CD1c-positive myeloid dendritic cell (primary cell): Measurements from ENCODE around the gene KCP.
"Not testable (repeated sequence)": the region's sequence is repeated elsewhere in the genome, so short reads cannot be mapped to it uniquely, and the experiment has no call there.

ENCODE experiments used
- DNase-seq: peaks from one replicate; pipeline ENCODE4 v3.0.0-alpha.2; 2016; ENCODE audit errors: extremely low spot score

The KCP gene

DNA sequence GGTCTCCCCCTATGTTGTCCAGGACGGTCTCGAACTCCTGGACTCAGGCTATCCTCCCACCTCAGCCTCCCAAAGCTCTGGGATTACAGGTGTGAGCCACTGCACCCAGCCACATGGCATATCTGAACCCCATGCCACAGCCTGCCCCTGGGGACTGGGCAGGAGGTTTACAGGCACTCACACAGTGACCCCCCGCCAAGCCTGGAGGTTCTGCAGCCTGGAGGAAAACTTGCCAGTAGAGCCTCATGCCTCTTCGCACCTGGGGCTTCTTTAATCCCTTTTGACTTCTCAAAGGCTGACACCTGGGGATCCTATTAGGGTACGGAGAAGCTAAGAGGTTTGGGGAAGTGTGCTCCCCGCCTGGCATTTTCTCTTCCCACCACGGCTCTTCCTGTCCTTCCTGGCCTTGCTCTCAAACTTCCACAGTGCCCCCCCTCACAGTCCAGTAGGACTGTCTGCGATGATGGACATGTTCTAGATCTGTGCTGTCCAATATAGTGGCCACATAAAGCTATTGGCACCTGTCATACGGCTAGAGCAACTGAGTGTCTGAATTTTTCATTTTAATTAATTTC, 11.4 kb upstream of the KCP start:
- no peak for DNase-seq

- no peak for DNase-seq
Measured at GRCh38 chr7:128920913-128921582, 10.5 kb upstream of the KCP start.

GRCh38 chr7:128919881-128920799, 9.6 kb upstream of the KCP start:
- DNase-seq: no peak

DNA sequence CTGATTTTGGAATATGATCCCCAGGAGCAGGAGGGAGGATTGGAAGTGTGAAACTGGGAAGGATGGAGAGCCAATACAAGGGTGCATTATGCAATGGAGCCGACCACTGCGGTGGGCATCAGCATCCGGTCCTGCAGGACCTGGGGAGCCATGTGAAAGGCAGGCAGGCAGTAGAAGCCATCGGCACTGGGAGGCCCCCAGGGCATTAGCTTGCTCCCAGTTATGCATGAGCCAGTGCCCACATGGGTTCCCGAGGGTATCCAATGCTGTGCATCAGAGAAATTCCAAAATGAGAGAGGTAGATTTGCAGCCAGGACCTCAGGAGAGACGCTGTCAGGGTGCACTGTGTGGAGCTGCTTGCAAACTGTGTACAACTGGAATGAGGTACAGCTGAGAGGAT, 8.7 kb upstream of the KCP start:
- DNase-seq: no peak

DNA sequence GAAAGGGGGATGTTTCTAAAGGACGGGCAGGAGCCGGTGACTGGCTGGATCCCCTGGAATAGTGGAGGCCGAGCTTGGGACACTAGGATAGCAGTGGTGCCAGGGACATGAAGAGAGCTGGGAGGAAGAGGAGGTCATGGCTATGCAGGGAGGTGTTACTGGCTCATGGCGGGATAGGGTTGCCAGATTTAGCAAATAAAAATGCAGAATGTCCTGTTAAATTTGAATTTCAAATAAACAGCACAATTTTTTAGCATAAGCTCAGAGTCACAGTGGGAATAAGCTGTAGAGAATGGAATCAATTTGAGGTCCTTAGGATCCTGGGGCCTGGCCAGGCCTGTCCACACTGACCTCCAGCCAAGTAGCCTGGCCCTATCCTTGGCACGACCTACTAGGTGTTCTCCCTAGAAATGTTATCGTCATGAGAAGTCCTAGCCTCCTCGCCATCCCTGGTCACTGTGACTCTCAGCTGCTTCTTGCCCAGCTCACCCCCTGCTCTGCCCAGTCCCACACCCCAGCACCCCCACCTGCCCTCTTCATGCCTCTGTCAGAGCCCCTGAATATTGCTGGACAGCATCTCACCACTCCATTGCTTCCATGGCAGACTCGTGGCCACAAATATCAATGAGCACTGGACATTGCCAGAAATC, 7.6 kb upstream of the KCP start:
- no peak for DNase-seq

DNA sequence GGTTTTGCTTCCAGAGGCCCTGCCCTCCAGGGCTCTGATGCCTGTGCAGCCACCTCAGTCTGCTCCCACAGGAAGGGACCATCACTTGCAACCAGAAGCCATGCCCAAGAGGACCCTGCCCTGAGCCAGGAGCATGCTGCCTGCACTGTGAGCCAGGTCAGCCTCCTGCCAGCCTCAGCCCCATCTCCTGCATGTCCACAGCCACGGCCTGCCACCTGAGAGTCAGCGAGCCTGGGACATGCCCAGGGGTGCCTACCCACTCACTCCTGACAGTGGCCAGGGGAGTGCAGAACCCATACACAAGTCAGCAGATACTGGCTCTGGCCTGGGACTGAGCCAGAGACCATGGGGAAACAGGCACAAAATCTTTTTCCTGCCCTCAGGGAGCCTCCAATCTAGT, 6.6 kb upstream of the KCP start:
- DNase-seq: no peak

- no peak for DNase-seq
Measured at GRCh38 chr7:128916643-128916915, 6.1 kb upstream of the KCP start.

DNA sequence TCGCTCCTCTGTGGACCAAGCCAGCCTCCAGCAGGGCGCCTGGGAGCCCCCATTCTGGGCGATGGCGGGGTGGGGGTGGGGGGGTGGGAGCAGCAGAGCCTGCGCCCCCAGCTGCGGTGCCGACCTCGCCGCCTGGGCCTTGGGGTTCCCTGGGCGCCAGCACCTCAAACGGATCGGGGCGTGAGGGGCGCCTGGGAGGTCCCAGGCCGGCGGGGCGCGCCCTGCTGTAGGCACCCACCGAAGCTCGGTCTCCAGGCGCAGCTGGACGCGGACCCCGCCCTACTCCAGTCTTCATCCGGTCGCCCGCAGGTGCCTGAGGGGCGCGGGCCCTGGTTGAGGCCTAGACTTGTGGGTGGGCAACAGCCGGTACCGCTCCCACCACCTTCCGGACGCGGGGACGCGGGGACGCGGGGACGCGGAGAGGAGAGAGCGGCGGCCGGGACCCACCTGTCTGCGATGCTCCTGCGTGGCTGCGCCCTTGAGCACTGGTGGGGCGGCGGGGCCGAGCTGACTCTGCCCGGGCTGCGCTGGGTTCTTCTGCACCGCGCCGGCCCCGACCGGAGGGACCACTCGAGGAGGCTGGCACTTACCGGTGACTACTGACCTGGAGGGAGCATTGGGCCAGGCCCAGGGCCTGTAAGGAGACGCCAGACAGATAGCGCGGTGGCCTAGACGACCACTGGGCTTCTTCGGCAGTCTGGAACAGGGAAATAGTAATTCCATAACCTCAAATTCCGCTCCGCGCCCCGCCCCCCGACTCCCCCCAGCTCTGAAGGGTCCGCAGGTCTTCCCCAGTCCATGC, 5.5 kb upstream of the KCP start:
- DNase-seq: no peak

GRCh38 chr7:128915271-128915819, 4.8 kb upstream of the KCP start:
- DNase-seq: no peak

GRCh38 chr7:128914566-128915151, 4.2 kb upstream of the KCP start:
- DNase-seq: no peak

DNA sequence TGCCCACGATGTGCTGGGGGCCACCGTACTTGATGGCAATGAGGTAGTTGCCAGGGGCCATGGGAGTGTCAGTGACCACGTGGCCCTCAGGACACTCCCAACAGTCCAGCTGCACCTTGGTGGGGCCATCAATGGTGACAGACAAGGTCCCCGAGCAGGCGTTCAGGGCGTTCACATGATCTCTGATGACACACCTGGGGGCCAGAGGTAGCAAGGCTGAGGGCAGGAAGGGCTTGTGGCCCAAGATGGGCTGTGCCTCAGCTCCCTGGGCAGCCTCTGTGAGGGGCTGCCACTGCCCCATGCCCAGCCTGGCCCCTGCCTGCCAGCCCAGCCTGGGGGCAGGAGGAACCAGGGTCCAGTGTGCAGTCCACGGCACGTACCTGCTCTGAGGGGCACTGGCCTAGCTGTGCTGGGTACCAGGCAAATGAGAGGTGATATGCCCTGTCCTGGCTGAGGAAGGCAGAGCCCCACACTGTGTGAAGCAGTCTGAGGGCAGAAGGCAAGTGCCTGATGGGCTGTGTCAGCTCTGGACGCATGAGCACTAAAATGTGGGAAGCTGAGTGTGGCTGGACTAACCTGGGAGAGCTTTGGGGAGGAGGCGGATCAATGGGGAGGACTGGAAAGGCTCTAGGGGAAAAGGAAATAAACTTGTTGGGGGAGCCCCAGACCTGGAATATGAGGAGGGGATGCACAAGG, 3.5 kb upstream of the KCP start:
- DNase-seq: no peak

DNA sequence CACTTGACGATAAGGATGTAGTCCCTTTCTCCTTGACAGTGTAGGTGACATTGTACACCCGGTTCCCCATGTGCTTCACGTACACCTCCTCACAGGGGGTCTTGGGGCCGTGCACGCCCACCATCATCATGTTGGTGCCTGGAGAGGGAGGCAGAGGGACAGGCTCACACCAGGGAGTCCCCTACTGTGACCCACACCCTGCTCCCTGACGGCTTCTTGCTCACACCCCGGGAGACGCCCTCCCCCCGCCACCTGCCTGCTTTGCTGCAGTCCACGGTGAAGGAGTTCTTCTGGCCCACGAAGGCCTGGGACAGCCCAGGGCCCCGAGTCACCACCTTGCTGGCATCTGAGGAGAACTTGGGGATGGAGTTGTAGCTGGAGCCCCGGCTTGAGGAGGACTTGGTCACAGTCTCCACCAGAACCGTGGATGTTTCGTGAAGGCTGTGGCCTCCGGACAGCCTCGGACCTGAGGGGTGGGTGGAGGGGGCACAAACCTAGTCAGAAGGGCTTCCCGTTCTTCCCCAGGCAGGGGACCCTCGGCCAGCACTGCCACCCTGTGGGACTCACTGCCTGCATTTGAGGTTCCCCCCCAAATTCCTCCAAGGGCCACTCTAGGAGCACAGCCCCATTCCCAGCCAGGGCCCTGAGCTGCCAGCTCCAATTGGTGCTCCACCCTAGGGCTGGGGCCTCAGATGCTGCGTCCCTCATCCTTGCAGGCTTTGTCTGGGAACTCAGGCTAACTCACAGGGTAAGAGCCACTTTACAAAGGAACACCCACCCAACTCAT, 2.4 kb upstream of the KCP start:
- not testable (repeated sequence) for DNase-seq

DNA sequence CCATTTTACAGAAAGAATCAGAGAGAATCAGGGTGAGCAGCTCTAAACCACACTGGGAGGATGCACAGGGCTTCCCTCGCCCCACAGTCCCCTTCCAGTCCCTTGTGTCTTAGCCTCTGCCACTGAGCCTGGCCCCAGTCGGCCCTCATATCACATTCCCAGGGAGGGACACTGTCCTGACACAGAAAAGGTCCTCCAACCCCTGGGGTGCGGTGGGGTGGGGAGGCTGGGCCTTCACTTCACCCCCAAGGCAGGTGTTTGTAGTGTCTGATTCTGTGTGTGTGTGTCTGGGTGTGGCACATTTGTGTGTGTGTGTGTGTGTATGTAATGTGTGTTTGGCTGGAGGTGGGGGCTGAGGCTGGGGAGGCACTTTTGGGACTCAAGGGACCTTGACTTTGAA, 1.8 kb upstream of the KCP start:
- no peak for DNase-seq

GRCh38 chr7:128911423-128912031, 1.0 kb upstream of the KCP start:
- peak; percentile 54 for DNase-seq

GRCh38 chr7:128909625-128910568, 612 bp downstream of the KCP start:
- DNase-seq: no peak

- no peak for DNase-seq
Measured at GRCh38 chr7:128908750-128909624, 1.5 kb downstream of the KCP start.
